Measurements from ENCODE around the gene ITPRID2. TPM values are rescaled to one million over a fixed set of nuclear protein-coding genes. Genes with fewer than 3 reads are reported as not detected.

Gene ITPRID2
- total and polyA plus RNA-seq, 2 of the 8 experiments (the other 6 are each of a cell fraction or from before 2014, with no cell fraction given): 1.9 to 12.6 TPM

- Histone ChIP-seq H2BK5ac (ENCODE audit: low read depth, low read length) (no peak overlapping the region), H3K23ac (ENCODE audit: insufficient read length) (no peak overlapping the region), H4K20me1 (replicated peaks in 1 of 2; ENCODE audit: control insufficient read depth in 1 of 2, insufficient read depth in 2 of 2, low read length in 2 of 2) (no peaks in the 10 kb centered on the region), H2AK5ac (ENCODE audit: low read depth, low read length) (no peak overlapping the region), H3K4me2 (ENCODE audit: insufficient read depth in 1 of 2, low read depth in 2 of 2, low read length in 2 of 2) (no peak overlapping the region), H3K36me3 (ENCODE audit: control insufficient read depth in 2 of 4, insufficient read depth in 4 of 4, low read length in 3 of 4) (no peaks in the 10 kb centered on the region), H3K9ac (replicated peaks in 1 of 4; ENCODE audit: extremely low read depth in 1 of 4, low read depth in 3 of 4, low read length in 3 of 4) (no peak overlapping the region), H3K18ac (ENCODE audit: extremely low read depth, low read length) (no peak overlapping the region), H3K9me3 (ENCODE audit: insufficient read depth in 2 of 2, low read depth in 1 of 2, low read length in 1 of 2) (no peaks in the 10 kb centered on the region), H2BK12ac (ENCODE audit: low read depth, low read length) (no peak overlapping the region), H3K27ac (ENCODE audit: low read depth, low read length) (no peak overlapping the region), H2AFZ (ENCODE audit: low read length) (no peak overlapping the region), H2BK20ac (ENCODE audit: low read length) (no peak overlapping the region), H3K4ac (replicated peaks; ENCODE audit: insufficient read length, low read depth, low read length) (no peak overlapping the region), H3K14ac (ENCODE audit: insufficient read length) (no peak overlapping the region), H3K56ac (replicated peaks; ENCODE audit: insufficient read length, low read depth, low read length) (no peak overlapping the region), H3K23me2 (ENCODE audit: low read depth, low read length) (no peaks in the 10 kb centered on the region), H4K8ac (ENCODE audit: extremely low read depth, insufficient read depth, low read length) (no peak overlapping the region), H3K4me1 (replicated peaks in 1 of 4; ENCODE audit: control insufficient read depth in 3 of 4, insufficient read depth in 4 of 4, low read length in 3 of 4) (no peaks in the 10 kb centered on the region), H3K79me1 (ENCODE audit: low read depth, low read length) (no peaks in the 10 kb centered on the region), H4K91ac (replicated peaks; ENCODE audit: insufficient read length, low read length) (no peak overlapping the region), H2BK15ac (ENCODE audit: low read length) (no peak overlapping the region), H2BK120ac (replicated peaks; ENCODE audit: low read depth, low read length) (no peak overlapping the region), H3K79me2 (ENCODE audit: control insufficient read depth in 1 of 2, insufficient read depth in 2 of 2, low read length in 2 of 2) (no peaks in the 10 kb centered on the region), H4K5ac (ENCODE audit: insufficient read length, low read depth, low read length) (no peak overlapping the region), H3K4me3 (ENCODE audit: extremely low read depth in 1 of 4, insufficient read depth in 2 of 4, low read depth in 3 of 4, low read length in 4 of 4) (no peak overlapping the region), H3K27me3 (replicated peaks in 1 of 4; ENCODE audit: control insufficient read depth in 3 of 4, extremely low read depth in 1 of 4, insufficient read depth in 3 of 4, low read length in 3 of 4) (no peaks in the 10 kb centered on the region)
- no peak for DNase-seq (ENCODE audit: low read depth in 1 of 2, low spot score in 2 of 2)
- TF ChIP-seq CTCF (IDR thresholded peaks at IDR 0.05; ENCODE audit: control extremely low read depth in 1 of 3, insufficient read depth in 1 of 3, low read depth in 1 of 3, low read length in 3 of 3) (peak in 2 of 3 experiments; percentile 46 to 48; a peak in 2 of 4 replicates), RAD21 (IDR thresholded peaks at IDR 0.05 in 1 of 2, conservative IDR thresholded peaks at IDR 0.05 in 1 of 2; ENCODE audit: low read depth in 2 of 2, low read length in 2 of 2) (peak; percentile 71 to 75), POU5F1 (IDR thresholded peaks at IDR 0.05; ENCODE audit: low read depth, low read length) (no peak)
- FAIRE-seq: no peak
- WGBS, 2 experiments (ENCODE audit: extremely low coverage in 1 of 2, insufficient coverage in 1 of 2, insufficient read length in 1 of 2, insufficient replicate concordance in 2 of 2, low coverage in 1 of 2, low lambda C conversion rate in 2 of 2, missing lambda C conversion rate in 1 of 2): 76% methylated on average over 2 of the region's 2 CpGs; no CpG with 5 or more reads in 1 of the 2 experiments
- CTCF ChIA-PET (ENCODE audit: partially characterized antibody): interaction anchor here (0.6 to 2.3 kb wide), 13 partner anchors 10 to 901 kb away, joined by 3 to 18 read pairs (median 3); no protein-coding TSS in a partner anchor
- POLR2A ChIA-PET (ENCODE audit: partially characterized antibody): no interaction called here
Measured at GRCh38 chr2:181970160-181970794, 78.7 kb downstream of the ITPRID2 start.

All from H1 (cell line).